ENCODE data around the gene RC3H1. TPM values are rescaled to one million over a fixed set of nuclear protein-coding genes. Genes with fewer than 3 reads are reported as not detected.
A peak's percentile ranks its signal among the peaks of the same experiment; 100 is the strongest.
"Not testable (repeated sequence)": the region's sequence is repeated elsewhere in the genome, so short reads cannot be mapped to it uniquely, and the experiment has no call there.

The RC3H1 gene
- 10 to 100 TPM; 19.7 to 26.2 (median 22.9) TPM for total RNA-seq

GRCh38 chr1:174022080-174022975 is at the start of gene RC3H1:
Gene RC3H1, minus strand, starts transcription at chr1:174022357. Its CDS starts 29,372 bp downstream, at chr1:173992985.
- H3K4me1 ChIP-seq: peaks cover 0 to 49% (median 35%) of the 10 kb centered on the region in 4 donors

DNA sequence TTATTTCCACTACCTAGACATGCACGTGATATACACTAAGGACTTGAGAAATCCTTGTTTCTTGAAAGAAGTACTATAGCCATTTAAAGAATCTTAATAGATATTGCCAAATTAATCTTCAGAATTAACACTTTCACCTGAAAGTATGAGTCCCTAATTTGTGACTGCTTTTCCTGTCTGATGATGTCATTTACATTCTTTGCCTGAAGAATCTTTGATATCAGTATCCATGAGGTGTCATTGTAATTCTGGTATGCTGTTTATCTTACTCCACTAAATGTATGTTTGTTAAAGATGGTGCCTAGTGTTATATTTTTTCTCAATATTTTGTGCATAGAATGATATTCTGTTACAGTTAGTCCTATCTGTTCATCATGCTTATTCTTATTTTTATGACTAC is 48.5 kb upstream of the RC3H1 start:
- Histone ChIP-seq H3K9me3 (no peaks in the 10 kb centered on the region), H3K27me3 (no peaks in the 10 kb centered on the region), H3K27ac (no peak overlapping the region), H3K4me1 (peaks cover 0 to 4% (median 2%) of the 10 kb centered on the region in 4 donors), H3K4me3 (no peak overlapping the region), H3K36me3 (no peaks in the 10 kb centered on the region)
- DNase-seq (ENCODE audit: low spot score in 2 of 2): no peak
- TF ChIP-seq POLR2A (IDR thresholded peaks at IDR 0.05) (no peak), CTCF (IDR thresholded peaks at IDR 0.05) (no peak)
- 93 to 94% methylated on average over 1 of the region's 1 CpG for WGBS, 2 donors

More at GRCh38 chr1:174022080-174022975, at the start of gene RC3H1:
- no peaks in the 10 kb centered on the region for H3K27me3 ChIP-seq
- TF ChIP-seq CTCF (IDR thresholded peaks at IDR 0.05) (no peak), EP300 (IDR thresholded peaks at IDR 0.05) (peak; percentile 45 to 99), POLR2A (IDR thresholded peaks at IDR 0.05) (peak; percentile 91 to 98)
- no peaks in the 10 kb centered on the region for H3K9me3 ChIP-seq
- no peaks in the 10 kb centered on the region for H3K36me3 ChIP-seq
- H3K4me3 ChIP-seq: peak within 1 kb of the TSS; percentile 71 to 90 (median 76)
- H3K27ac ChIP-seq: peak within 1 kb of the TSS; percentile 87 to 97 (median 94)
- 1% methylated on average over 54 to 55 of the region's 78 CpGs for WGBS, 2 donors
- peak; percentile 79 to 84 for DNase-seq (ENCODE audit: low spot score in 2 of 2)

DNA sequence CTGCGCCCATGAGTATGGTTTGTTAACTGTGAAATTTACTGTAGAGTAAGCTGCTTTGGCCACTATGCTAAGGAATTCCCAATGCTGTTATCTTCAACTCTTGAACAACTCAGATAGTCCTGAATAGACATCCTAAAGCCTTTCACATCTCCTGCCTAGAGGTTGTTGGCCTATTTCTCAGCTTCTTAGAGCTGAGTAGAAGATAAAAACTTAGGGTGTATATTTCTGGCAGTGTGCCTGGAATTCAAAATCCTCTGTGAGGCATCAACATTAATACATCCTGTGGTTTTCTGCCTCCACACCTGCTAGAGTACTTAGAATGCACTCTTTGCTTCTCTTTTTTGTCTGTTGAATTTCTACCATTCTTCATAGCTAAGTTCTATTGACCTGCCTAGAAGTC is 45.8 kb upstream of the RC3H1 start:
- no peaks in the 10 kb centered on the region for H3K9me3 ChIP-seq
- H3K36me3 ChIP-seq: no peaks in the 10 kb centered on the region
- TF ChIP-seq POLR2A (IDR thresholded peaks at IDR 0.05): no peak
- H3K4me1 ChIP-seq: no peaks in the 10 kb centered on the region
- no peak overlapping the region for H3K4me3 ChIP-seq
- DNase-seq (ENCODE audit: low spot score in 2 of 2): no peak
- H3K27me3 ChIP-seq: no peaks in the 10 kb centered on the region
- 82 to 87% methylated on average over 1 of the region's 1 CpG for WGBS, 2 donors
- no peak overlapping the region for H3K27ac ChIP-seq

DNA sequence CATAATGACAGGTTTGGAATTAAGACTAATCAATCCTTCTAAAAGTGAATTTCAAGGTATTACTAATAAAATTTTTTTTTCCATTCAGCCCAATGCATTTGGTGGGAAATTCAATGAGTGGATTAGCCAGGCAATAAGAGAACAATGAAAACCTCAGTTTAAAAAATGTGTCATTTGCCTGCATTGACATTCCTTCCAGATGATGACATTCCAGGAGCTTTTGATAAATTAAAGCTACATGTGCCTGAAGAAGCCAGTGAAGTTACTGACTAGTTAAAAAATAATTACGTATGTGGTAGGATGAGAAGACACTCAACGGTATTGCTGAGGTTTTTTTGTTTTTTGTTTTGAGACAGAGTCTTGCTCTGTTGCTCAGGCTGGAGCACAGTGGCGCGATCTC is 37.9 kb upstream of the RC3H1 start:
- 75 to 77% methylated on average over 4 of the region's 4 CpGs for WGBS, 2 donors
- Histone ChIP-seq H3K36me3 (no peaks in the 10 kb centered on the region), H3K27ac (no peak overlapping the region), H3K27me3 (no peaks in the 10 kb centered on the region), H3K4me1 (no peaks in the 10 kb centered on the region), H3K4me3 (no peak overlapping the region), H3K9me3 (no peaks in the 10 kb centered on the region)
- no peak for DNase-seq (ENCODE audit: low spot score in 2 of 2)
- no peak for TF ChIP-seq POLR2A (IDR thresholded peaks at IDR 0.05)

DNA sequence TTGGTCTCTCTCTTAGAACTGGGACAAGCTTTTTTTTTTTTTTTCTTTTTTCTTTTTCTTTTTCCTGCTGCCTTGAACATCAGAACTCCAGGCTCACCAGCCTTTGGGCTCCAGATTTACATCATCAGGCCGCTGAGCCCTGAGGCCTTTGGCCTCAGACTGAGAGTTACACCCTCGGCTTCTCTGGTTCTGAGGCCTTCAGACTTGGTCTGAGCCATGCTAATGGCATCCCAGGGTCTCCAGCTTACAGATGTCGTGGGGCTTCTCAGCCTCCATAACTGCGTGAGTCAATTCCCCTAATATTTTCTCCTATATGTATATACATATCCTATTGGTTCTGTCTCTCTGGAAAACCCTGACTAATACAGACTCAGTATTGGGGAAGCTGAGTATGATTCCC is 36.5 kb upstream of the RC3H1 start:
- Histone ChIP-seq H3K27me3 (no peaks in the 10 kb centered on the region), H3K36me3 (no peaks in the 10 kb centered on the region), H3K9me3 (no peaks in the 10 kb centered on the region), H3K4me1 (no peaks in the 10 kb centered on the region), H3K4me3 (no peak overlapping the region), H3K27ac (no peak overlapping the region)
- WGBS, 2 donors: 74 to 79% methylated on average over 4 of the region's 4 CpGs
- no peak for DNase-seq (ENCODE audit: low spot score in 2 of 2)
- TF ChIP-seq CTCF (IDR thresholded peaks at IDR 0.05) (no peak), POLR2A (IDR thresholded peaks at IDR 0.05) (no peak), EP300 (IDR thresholded peaks at IDR 0.05) (no peak)

DNA sequence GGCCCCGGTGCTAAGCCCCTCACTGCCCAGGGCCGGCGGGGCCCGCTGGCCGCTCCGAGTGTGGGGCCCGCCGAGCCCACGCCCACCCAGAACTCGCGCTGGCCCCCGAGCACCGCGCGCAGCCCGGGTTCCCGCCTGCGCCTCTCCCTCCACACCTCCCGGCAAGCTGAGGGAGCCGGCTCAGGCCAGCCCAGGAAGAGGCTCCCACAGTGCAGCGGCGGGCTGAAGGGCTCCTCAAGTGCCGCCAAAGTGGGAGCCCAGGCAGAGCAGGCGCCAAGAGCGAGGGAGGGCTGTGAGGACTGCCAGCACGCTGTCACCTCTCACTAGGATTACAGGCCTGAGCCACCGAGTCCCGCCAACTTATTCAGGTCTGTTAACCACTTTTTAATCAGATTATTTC is 34.5 kb upstream of the RC3H1 start:
- H3K27ac ChIP-seq; H3K4me1 ChIP-seq; H3K36me3 ChIP-seq; H3K27me3 ChIP-seq; H3K4me3 ChIP-seq; DNase-seq (ENCODE audit: low spot score in 2 of 2); H3K9me3 ChIP-seq: not testable (repeated sequence)
- 95 to 97% methylated on average over 13 to 24 of the region's 28 CpGs for WGBS, 2 donors

GRCh38 chr1:174055797-174056196 is 33.6 kb upstream of the RC3H1 start:
- not testable (repeated sequence) for H3K27me3 ChIP-seq; H3K4me3 ChIP-seq; H3K4me1 ChIP-seq; H3K9me3 ChIP-seq; DNase-seq (ENCODE audit: low spot score in 2 of 2); H3K36me3 ChIP-seq; H3K27ac ChIP-seq
- WGBS, 2 donors: 88 to 92% methylated on average over 5 of the region's 5 CpGs
